Chondrocyte (in vitro differentiated cells): ENCODE results near the gene ATF4. TPM values are rescaled to one million over a fixed set of nuclear protein-coding genes. Genes with fewer than 3 reads are reported as not detected.
"Not testable (repeated sequence)": the region's sequence is repeated elsewhere in the genome, so short reads cannot be mapped to it uniquely, and the experiment has no call there.

Experiments used
- DNase-seq: peaks from one replicate; pipeline ENCODE4 v3.0.0; 2021; ENCODE audit warnings: mixed read lengths, low spot score
- H3K27ac Mint-ChIP-seq: one replicate; pipeline ENCODE4 v1.8.0; 2021; ENCODE audit warnings: mild to moderate bottlenecking, moderate library complexity, mixed read lengths; ENCODE audit not compliant: unreplicated experiment
- H3K27me3 Mint-ChIP-seq: 2 replicates; pipeline ENCODE4 v1.8.0; 2021; ENCODE audit warnings: low read depth, mixed read lengths
- H3K36me3 Mint-ChIP-seq: 2 replicates; pipeline ENCODE4 v1.8.0; 2021; ENCODE audit warnings: low read depth, mixed read lengths
- H3K4me1 Mint-ChIP-seq: 2 replicates; pipeline ENCODE4 v1.8.0; 2021; ENCODE audit warnings: low read depth, mild to moderate bottlenecking, mixed read lengths
- H3K4me3 Mint-ChIP-seq: one replicate; pipeline ENCODE4 v1.8.0; 2021; ENCODE audit warnings: mild to moderate bottlenecking, moderate library complexity, mixed read lengths; ENCODE audit not compliant: unreplicated experiment
- H3K9me3 Mint-ChIP-seq: 2 replicates; pipeline ENCODE4 v1.8.0; 2021; ENCODE audit warnings: low read depth, mixed read lengths
- total RNA-seq: library from RNA; stranded (reverse); gene quantifications from 3 replicates; pipeline ENCODE4 v1.2.1, GENCODE V29; 2021
- TF ChIP-seq, protein P1 (sequence below): fragments of 200-600 bp; sonication (generic); IDR thresholded peaks from 2 replicates; pipeline ENCODE4 v1.5.0; 2021; ENCODE audit warnings: antibody characterized with exemption, mild to moderate bottlenecking, moderate library complexity

Gene ATF4
- total RNA-seq, 1 donor from 2014 or later: 541 TPM

DNA sequence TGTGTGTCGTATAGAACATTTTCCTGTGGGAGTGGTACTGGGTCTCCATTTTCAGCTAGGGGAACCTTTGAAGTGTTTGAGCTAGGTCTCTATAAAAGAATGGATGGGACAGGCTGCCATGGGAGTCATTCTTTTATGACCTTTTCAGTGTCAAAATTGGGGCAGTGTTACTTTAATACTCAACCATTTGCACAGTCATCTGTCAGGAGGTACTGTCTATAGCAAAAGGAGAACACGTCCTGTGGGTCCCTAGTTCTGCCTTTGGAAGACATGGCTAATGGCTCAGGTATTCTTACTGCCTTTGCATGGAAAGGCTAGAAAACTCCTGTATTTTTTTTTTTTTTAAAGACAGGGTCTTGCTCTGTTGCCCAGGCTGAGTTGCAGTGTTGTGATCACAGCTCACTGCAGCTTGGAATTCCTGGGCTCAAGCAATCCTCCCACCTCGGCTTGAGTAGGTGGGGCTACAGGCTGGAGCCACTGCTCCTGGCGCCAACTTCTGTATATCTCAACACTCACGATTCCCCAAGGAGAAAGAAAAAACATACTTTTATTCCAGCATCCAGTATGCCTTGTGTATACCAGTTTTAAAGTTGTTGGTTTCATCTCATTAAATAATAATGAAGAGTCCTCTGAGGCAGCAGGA lies 2.1 kb upstream of the ATF4 start:
- Mint-ChIP-seq H3K9me3 (no peaks in the 10 kb centered on the region), H3K27me3 (no peaks in the 10 kb centered on the region), H3K4me1 (peaks cover 36% of the 10 kb centered on the region), H3K36me3 (peaks cover 34% of the 10 kb centered on the region), H3K4me3 (peak overlapping the region; percentile 90), H3K27ac (peak overlapping the region; percentile 99)
- TF ChIP-seq, protein P1, sequence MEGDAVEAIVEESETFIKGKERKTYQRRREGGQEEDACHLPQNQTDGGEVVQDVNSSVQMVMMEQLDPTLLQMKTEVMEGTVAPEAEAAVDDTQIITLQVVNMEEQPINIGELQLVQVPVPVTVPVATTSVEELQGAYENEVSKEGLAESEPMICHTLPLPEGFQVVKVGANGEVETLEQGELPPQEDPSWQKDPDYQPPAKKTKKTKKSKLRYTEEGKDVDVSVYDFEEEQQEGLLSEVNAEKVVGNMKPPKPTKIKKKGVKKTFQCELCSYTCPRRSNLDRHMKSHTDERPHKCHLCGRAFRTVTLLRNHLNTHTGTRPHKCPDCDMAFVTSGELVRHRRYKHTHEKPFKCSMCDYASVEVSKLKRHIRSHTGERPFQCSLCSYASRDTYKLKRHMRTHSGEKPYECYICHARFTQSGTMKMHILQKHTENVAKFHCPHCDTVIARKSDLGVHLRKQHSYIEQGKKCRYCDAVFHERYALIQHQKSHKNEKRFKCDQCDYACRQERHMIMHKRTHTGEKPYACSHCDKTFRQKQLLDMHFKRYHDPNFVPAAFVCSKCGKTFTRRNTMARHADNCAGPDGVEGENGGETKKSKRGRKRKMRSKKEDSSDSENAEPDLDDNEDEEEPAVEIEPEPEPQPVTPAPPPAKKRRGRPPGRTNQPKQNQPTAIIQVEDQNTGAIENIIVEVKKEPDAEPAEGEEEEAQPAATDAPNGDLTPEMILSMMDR: no peak
- DNase-seq: no peak

DNA sequence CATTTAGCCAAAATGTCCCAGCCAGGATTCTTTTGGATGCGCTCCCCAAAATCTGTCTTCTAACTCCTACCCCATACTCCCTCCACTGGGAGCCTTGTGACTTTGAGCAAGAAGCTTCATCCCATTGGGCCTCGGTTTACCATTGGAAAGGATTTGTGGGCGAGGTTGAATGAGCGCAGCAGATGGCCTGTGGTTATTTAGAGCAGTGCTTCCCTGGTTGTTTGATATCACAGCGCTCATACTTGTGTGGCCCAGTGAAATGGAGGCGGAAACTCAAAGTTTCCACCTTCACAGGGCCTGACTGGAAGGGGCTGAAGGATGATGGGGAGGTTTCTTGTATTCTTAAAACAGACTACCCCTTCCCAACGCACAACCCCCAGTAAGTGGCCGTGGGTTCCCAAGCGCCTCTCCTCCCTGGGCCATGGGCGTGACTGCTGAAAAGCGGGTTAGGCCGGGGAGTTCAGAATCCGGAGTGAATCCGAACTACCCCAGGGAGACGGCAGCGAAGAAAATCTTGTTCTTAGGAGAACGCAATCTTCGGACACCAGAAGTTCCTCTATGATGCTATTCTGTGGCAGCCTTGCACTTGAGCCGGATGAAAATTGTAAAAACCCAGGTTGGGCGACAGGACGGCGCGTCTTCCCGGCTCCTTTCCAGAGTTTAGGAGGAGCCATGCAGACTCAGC lies 1.2 kb upstream of the ATF4 start:
- TF ChIP-seq, protein P1: no peak
- Mint-ChIP-seq H3K36me3 (peaks cover 35% of the 10 kb centered on the region), H3K4me1 (peaks cover 39% of the 10 kb centered on the region), H3K9me3 (no peaks in the 10 kb centered on the region), H3K27ac (peak overlapping the region; percentile 99), H3K4me3 (peak overlapping the region; percentile 90), H3K27me3 (no peaks in the 10 kb centered on the region)
- no peak for DNase-seq

DNA sequence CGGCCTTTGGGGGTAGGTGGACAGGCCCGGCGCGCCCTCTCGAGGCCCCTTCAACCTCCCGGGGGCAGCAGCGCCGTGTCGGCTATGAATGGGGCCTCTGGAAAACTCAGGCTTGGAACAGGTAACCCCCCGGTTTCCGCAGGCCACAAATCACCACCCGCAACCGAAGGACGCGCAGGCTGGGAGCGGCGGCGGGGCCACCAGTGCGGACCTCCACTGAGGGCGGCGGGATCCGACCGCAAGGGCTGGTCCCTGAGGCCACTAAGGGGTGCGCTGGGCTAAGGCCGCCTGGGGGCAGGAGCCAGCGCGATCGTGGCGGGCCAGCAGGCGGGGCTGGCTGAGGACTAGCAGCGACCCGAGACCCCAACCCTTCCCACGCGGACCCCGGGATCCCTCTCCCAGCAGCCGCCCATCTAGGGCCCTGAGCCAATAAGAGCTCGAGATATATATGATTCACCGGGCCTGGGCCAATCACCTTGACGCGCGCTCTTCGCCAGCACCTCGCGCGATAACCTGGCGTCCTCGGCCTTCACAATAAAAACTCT lies 609 bp upstream of the ATF4 start:
- peak overlapping the region; percentile 99 for H3K27ac Mint-ChIP-seq
- peak; percentile 98 for DNase-seq
- no peaks in the 10 kb centered on the region for H3K27me3 Mint-ChIP-seq
- peak overlapping the region; percentile 90 for H3K4me3 Mint-ChIP-seq
- TF ChIP-seq, protein P1: peak; percentile 71
- H3K9me3 Mint-ChIP-seq: no peaks in the 10 kb centered on the region
- H3K36me3 Mint-ChIP-seq: peaks cover 36% of the 10 kb centered on the region
- peaks cover 43% of the 10 kb centered on the region for H3K4me1 Mint-ChIP-seq

DNA sequence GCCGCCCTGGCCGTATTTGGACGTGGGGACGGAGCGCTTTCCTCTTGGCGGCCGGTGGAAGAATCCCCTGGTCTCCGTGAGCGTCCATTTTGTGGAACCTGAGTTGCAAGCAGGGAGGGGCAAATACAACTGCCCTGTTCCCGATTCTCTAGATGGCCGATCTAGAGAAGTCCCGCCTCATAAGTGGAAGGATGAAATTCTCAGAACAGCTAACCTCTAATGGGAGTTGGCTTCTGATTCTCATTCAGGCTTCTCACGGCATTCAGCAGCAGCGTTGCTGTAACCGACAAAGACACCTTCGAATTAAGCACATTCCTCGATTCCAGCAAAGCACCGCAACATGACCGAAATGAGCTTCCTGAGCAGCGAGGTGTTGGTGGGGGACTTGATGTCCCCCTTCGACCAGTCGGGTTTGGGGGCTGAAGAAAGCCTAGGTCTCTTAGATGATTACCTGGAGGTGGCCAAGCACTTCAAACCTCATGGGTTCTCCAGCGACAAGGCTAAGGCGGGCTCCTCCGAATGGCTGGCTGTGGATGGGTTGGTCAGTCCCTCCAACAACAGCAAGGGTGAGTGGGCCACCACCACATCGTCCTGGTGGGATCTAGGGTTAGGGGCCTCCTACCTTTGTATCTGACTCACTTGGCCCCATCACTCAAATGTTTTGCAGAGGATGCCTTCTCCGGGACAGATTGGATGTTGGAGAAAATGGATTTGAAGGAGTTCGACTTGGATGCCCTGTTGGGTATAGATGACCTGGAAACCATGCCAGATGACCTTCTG lies 934 bp downstream of the ATF4 start:
- H3K9me3 Mint-ChIP-seq, DNase-seq, H3K27me3 Mint-ChIP-seq: not testable (repeated sequence)
- Mint-ChIP-seq H3K36me3 (peaks cover 33% of the 10 kb centered on the region), H3K27ac (peak overlapping the region; percentile 99), H3K4me1 (peaks cover 52% of the 10 kb centered on the region), H3K4me3 (peak overlapping the region; percentile 90)

DNA sequence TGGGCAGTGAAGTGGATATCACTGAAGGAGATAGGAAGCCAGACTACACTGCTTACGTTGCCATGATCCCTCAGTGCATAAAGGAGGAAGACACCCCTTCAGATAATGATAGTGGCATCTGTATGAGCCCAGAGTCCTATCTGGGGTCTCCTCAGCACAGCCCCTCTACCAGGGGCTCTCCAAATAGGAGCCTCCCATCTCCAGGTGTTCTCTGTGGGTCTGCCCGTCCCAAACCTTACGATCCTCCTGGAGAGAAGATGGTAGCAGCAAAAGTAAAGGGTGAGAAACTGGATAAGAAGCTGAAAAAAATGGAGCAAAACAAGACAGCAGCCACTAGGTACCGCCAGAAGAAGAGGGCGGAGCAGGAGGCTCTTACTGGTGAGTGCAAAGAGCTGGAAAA lies 1.7 kb downstream of the ATF4 start:
- H3K9me3 Mint-ChIP-seq, H3K27me3 Mint-ChIP-seq, DNase-seq: not testable (repeated sequence)
- Mint-ChIP-seq H3K36me3 (peaks cover 32% of the 10 kb centered on the region), H3K4me3 (peak overlapping the region; percentile 90), H3K4me1 (peaks cover 55% of the 10 kb centered on the region), H3K27ac (peak overlapping the region; percentile 99)
